Epithelial cell of proximal tubule (primary cell): ENCODE results near the gene PHF21B. TPM values are rescaled to one million over a fixed set of nuclear protein-coding genes. Genes with fewer than 3 reads are reported as not detected.

Source experiments
- DNase-seq: peaks from one replicate; pipeline ENCODE4 v3.0.0-alpha.2; 2011; ENCODE audit warnings: low read depth
- H3K4me3 ChIP-seq: 2 replicates; pipeline ENCODE4 v1.5.1; 2011; ENCODE audit warnings: low read depth, mild to moderate bottlenecking, low read length
- total RNA-seq: library from RNA; depleted of rRNA; stranded (reverse); fragments of >200 nt; gene quantifications from 2 replicates; pipeline ENCODE4 v1.2.3, GENCODE V29; 2015
- TF ChIP-seq, protein P1 (sequence below): conservative IDR thresholded peaks from 2 replicates; pipeline ENCODE4 v1.5.1; 2012; ENCODE audit warnings: low read depth, mild to moderate bottlenecking, low read length

PHF21B gene
- total RNA-seq, 1 donor from 2014 or later: 2.0 TPM

DNA sequence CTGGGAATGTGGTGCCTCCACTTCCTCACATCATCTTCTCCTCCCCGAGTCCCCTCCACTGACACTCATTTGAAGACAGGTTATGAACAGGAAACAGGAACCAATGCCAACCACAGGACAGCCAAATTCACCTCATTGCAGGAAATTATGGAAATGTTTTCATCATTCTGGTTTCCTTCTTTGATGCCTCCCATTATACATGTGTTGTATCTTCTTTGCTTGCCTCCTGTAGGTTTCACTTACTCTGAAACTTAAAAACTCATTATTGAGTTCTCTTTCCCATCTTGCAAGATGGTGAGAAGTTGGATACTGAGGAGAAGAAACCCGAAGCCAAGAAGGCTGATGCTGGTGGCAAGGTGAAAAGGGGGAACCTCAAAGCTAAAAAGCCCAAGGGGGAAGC is 108.5 kb downstream of the PHF21B start:
- no peak for DNase-seq
- TF ChIP-seq, protein P1, sequence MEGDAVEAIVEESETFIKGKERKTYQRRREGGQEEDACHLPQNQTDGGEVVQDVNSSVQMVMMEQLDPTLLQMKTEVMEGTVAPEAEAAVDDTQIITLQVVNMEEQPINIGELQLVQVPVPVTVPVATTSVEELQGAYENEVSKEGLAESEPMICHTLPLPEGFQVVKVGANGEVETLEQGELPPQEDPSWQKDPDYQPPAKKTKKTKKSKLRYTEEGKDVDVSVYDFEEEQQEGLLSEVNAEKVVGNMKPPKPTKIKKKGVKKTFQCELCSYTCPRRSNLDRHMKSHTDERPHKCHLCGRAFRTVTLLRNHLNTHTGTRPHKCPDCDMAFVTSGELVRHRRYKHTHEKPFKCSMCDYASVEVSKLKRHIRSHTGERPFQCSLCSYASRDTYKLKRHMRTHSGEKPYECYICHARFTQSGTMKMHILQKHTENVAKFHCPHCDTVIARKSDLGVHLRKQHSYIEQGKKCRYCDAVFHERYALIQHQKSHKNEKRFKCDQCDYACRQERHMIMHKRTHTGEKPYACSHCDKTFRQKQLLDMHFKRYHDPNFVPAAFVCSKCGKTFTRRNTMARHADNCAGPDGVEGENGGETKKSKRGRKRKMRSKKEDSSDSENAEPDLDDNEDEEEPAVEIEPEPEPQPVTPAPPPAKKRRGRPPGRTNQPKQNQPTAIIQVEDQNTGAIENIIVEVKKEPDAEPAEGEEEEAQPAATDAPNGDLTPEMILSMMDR: no peak
- H3K4me3 ChIP-seq: no peak overlapping the region

- DNase-seq: no peak
- no peak overlapping the region for H3K4me3 ChIP-seq
- TF ChIP-seq, protein P1: no peak
These were observed 111.6 kb downstream of the PHF21B start for GRCh38 chr22:44898236-44898635.

DNA sequence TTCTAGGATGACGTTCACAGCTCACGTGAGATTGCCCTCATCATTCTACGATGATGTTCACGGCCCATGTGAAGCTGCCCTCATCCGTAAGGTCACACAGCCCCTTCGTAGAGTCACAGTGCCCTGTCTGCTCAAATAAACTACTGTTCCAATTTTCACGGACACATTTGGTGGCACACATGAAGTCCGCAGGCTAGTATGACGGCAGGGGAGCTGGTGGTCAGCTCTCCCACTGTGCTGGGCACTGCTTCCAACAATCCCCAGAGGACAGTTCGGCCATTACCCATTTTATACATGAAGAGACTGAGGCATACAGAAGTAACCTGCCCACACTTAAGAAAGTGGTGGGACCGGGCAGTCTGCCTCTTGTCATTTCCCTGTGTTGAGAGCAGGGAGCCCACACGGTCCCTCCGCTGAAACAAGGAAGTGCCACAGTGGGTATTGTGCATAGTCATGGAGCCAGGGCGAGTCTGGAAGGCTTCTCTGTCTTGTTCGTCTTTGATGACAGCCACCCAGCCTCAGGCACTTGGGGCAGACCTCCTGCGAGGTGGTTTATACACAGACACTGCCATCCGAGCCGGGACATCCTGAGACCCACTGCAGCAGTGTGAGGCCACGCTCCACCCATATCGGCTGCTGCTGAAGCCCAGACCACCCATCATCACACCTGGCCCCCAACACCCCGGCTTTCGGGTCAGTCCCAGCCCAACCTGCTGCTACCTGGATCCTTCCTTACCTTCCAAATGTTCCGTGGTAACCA is 114.3 kb downstream of the PHF21B start:
- TF ChIP-seq, protein P1: no peak
- H3K4me3 ChIP-seq: no peak overlapping the region
- DNase-seq: no peak

GRCh38 chr22:44894782-44895181 is 115.0 kb downstream of the PHF21B start:
- no peak overlapping the region for H3K4me3 ChIP-seq
- TF ChIP-seq, protein P1: no peak
- no peak for DNase-seq

GRCh38 chr22:44894321-44894720 is 115.5 kb downstream of the PHF21B start:
- no peak overlapping the region for H3K4me3 ChIP-seq
- DNase-seq: no peak
- TF ChIP-seq, protein P1: no peak

GRCh38 chr22:44893731-44894080 is 116.1 kb downstream of the PHF21B start:
- TF ChIP-seq, protein P1: no peak
- DNase-seq: no peak

More at GRCh38 chr22:44893731-44894080, 116.1 kb downstream of the PHF21B start:
- no peak overlapping the region for H3K4me3 ChIP-seq
